GM21619 (cell line): Measurements from ENCODE around the gene KRT77.

Experiments used
- ATAC-seq: cut with Tn5 transposase; IDR thresholded peaks from one replicate; pipeline ENCODE4 v1.9.1; 2021; ENCODE audit not compliant: unreplicated experiment

The KRT77 gene

GRCh38 chr12:52659395-52659794 lies 43.9 kb downstream of the KRT77 start:
- ATAC-seq, result no peak

DNA sequence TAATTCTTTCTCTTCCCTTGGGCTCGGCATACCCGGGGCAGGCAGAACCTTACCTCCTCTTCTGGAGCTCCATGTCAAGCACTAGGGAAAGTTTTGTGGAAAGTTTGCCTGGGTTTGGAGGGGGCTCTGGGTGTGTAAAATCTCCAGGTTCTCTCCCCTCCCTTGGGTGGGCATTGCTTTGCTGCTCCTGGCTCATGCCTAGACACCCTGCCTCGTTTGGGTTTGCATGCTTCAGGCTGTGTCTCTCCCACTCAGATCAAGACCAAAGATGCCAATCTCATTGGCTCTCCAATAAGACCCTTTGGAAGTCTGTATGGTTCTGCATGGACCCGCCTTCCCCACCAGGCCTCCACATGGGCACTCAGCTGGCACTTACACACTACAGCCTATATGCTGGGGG lies 45.1 kb downstream of the KRT77 start:
- ATAC-seq, result no peak

DNA sequence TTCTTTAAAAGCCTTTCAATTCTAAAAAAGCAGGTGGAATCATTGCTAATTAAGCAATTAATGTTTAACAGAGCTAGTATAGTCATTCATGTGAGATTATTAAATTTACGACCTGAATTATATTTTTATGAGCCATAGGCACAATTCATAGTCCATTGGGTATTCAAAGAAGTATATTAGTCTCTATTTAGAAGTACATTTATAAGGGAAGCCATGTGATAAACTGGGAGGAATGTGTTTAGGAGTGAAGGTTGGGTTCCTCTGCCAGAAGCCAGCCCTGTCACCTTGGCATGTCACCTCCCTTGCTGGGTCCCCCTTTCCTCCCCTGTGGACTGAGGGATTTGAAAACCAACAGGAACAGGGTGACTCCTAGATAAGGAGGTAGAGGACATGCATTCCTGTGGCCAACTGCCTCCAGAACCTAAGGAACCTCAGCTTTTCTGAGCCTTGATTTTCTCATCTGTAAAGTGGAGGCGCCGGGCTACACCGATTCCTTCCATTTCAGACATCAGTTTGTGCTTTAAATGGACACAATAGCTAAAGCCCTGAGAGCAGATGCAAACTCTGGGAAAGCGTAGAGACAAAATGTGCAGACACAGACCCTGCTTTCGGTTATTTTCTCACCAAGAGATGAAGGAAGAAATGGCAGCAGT lies 45.9 kb downstream of the KRT77 start:
- ATAC-seq, result no peak

- no peak for ATAC-seq
These were observed 46.7 kb downstream of the KRT77 start for GRCh38 chr12:52656616-52657015.

DNA sequence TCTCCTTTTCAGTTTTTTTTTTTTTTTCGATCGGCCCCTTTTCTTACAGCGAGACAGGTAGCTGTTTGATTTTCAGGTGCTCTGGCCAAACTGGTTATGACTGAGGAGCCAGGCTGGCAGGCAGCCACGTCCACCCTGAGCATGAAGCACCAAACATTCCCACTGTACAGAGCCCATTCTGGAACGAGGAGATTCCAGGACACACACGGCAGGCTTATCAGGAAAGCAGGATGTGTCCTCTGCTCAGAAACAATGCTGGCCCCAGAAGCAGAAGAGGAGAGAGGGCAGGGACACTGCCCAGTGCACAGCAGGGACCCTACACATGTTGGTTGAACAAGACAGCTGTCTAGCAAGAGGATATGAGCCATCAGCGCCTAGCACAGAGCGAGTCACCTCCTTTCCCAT lies 47.6 kb downstream of the KRT77 start:
- ATAC-seq, result no peak

DNA sequence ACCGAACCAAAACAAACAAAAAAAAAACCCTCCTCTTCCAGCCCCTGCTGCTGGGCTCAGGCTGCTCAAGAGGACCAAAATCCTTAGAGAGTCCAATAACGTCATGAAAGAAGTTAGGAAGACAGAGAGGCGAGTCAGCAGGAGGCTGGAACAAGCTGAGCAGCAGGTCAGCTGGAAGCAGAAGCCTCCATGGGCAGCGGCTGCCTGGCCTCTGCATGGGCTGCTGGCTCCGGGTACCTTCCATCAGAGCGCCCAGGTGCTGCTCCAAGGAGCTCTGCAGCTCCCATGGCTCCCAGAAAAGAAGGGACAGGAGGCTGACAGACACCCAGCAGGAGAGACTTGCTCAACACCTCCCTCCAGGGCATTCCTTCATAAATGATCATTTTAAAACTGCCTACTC lies 48.1 kb downstream of the KRT77 start:
- ATAC-seq, result no peak

- no peak for ATAC-seq
These were observed 51.5 kb downstream of the KRT77 start, which contains the start of gene KRT2 for GRCh38 chr12:52651726-52652261. Gene KRT2, minus strand, starts transcription at chr12:52652211. Its CDS starts 69 bp downstream, at chr12:52652142.

GRCh38 chr12:52650520-52651081 lies 52.7 kb downstream of the KRT77 start:
- ATAC-seq, result no peak

DNA sequence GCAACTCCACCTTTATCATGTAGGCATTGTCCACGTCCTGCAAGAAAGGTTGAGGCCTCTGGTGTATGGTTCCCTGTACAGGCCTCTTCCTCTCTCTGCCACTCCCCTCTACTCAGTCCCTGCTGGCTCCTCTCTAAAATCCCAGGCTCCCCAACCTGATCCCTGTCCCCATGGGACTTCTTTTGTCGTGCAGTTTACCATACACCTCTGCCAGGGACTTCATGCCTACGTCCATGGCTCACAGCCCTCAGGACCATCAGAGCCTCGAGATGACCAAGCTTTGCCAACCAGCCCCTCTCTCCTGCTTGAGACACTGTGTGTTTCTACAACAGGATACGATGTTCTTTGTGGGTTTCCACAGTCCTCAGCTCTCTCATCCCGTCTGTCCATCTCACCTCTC lies 54.3 kb downstream of the KRT77 start:
- no peak for ATAC-seq

DNA sequence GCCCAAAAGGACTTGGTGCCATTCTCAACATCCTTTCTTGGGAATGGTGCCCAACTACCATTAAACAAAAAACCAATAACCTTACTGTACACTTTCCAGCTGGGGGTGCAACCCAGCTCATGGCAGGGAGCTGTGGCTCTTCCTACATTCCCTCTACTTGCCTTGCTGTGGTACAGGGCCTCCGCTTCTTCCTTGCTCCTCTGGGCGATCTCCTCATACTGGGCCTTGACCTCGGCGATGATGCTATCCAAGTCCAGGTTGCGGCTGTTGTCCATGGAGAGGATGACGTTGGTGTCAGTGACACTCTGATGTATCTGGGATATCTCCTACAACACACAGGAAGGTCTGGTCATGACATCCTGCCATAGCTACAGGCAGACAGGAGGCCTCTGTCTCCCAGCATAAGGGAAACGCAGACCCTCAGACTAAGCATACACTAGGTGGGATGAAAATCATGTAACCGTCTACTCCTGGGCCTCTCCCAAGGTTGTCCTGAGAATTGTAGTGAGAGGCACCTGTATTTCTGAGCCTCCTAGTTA lies 55.2 kb downstream of the KRT77 start:
- ATAC-seq, result no peak

- no peak for ATAC-seq
These were observed 55.7 kb downstream of the KRT77 start for GRCh38 chr12:52647601-52648000.

GRCh38 chr12:52646613-52647012 lies 56.7 kb downstream of the KRT77 start:
- no peak for ATAC-seq

DNA sequence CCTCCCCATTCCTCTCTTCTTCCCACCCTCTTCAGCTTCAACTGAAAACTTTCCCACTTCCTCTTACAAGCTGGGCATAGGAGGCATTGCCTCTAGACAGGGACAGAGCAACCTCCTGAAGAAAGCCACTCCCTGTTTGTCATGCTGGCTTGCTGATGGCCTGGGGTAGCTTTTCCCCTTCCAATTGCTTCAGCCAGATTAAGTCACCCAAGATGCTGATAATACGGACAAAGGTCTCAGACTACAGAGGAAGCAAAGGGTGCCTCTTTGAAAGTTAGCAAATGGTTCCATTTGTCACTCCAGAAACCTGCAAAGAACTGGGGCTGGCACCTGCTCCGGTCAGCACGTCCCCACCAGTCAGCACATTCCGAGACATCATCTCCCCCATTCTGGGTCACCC lies 57.3 kb downstream of the KRT77 start:
- no peak for ATAC-seq

- ATAC-seq, result no peak
These were observed 58.1 kb downstream of the KRT77 start for GRCh38 chr12:52645120-52645761.

DNA sequence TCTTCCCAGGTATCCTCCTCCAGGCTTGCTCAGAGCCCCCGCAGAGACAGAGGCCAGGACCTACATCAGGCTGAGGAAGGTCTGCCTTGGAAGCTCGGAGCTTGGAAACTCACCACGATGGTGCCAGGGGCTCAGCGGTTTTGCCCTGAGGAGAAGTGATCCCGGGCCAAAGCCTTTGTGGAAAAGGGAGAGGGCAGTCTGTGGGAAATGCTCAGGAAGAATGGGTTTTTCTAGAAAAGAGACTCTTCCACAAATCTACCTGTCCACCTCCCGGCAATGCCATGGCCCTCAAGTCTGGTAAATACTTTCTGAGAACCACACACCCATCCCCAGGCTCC lies 59.3 kb downstream of the KRT77 start:
- no peak for ATAC-seq

DNA sequence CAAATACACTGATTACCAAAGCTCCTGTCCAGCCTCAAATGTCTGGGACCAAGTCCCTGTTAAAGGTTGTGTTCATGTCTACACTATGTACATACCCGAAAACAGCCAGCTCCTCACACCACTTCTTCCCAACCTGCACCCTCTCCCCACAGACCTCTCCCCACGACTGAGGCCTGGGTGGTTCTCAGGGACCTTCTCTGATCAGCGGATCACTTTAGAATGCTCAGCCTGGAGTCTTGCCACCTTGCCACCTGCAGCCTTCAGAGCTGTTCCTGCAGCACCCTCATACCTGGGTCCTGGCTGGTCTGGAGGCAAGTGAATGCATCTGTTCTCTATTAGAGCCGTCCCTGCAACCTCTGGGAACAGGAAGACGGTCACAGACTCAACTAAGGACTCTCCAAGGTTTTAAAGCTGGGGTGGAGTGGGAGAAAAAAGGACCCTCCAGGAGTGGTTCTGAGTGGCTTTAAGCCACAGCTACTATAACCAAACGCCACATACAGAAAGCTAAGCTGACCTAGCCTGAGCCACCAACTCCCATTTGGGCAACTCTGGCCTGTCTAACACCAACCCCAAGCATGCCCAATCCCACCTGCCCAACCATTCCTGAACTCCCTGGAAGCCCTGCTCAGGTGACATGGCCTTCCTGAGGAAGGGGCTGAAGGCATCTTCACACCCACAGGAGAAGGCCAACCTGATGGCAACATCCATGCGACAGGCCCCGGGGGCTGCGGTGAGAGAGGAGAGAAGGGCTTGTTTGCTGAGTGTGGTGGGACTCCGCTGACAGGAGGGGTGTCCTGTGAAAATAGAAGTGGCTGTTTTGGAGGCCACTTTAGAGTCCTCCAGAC lies 59.9 kb downstream of the KRT77 start:
- ATAC-seq, result no peak

- no peak for ATAC-seq
These were observed 61.9 kb downstream of the KRT77 start for GRCh38 chr12:52641468-52641867.
